HEK293T (cell line): ENCODE data around the gene TNFRSF13B.

Experiments used
- CTCF ChIA-PET: fragments of 350-600 bp; formaldehyde crosslinking; extraction: SDS; loops from one replicate; lab custom pipeline; 2021; ENCODE audit warnings: antibody characterized with exemption, inconsistent platforms; lab: Yijun Ruan, JAX
- POLR2A ChIA-PET: fragments of 350-600 bp; formaldehyde crosslinking; extraction: SDS; loops from one replicate; lab custom pipeline; 2020; ENCODE audit warnings: antibody characterized with exemption, inconsistent platforms; lab: Yijun Ruan, JAX
- DNase-seq: peaks from one replicate; pipeline ENCODE4 v3.0.0; 2012; ENCODE audit warnings: mixed read lengths; ENCODE audit errors: extremely low spot score
- ARNT ChIP-seq: fragments of 450-650 bp; IDR thresholded peaks from 2 replicates; pipeline ENCODE4 v1.6.1; 2017; ENCODE audit warnings: mild to moderate bottlenecking
- BHLHE40 ChIP-seq: fragments of 450-650 bp; IDR thresholded peaks from 2 replicates; pipeline ENCODE4 v1.6.1; 2016; ENCODE audit warnings: mild to moderate bottlenecking, moderate library complexity, borderline replicate concordance
- CTBP1 ChIP-seq: fragments of 450-650 bp; IDR thresholded peaks from 2 replicates; pipeline ENCODE4 v1.6.1; 2016; ENCODE audit warnings: borderline replicate concordance
- ELF4 ChIP-seq: fragments of 450-650 bp; IDR thresholded peaks from 2 replicates; pipeline ENCODE4 v1.6.1; 2017; ENCODE audit warnings: antibody characterized with exemption
- FOXA1 ChIP-seq: fragments of 450-650 bp; IDR thresholded peaks from 2 replicates; pipeline ENCODE4 v1.6.1; 2016; ENCODE audit warnings: mild to moderate bottlenecking
- FOXK2 ChIP-seq: fragments of 450-650 bp; IDR thresholded peaks from 2 replicates; pipeline ENCODE4 v1.6.1; 2016; ENCODE audit warnings: mild to moderate bottlenecking
- FOXM1 ChIP-seq: fragments of 450-650 bp; IDR thresholded peaks from 2 replicates; pipeline ENCODE4 v1.6.1; 2017; ENCODE audit warnings: mild to moderate bottlenecking, borderline replicate concordance
- HDGF ChIP-seq: fragments of 450-650 bp; IDR thresholded peaks from 2 replicates; pipeline ENCODE4 v1.6.1; 2017; ENCODE audit warnings: antibody characterized with exemption, borderline replicate concordance
- L3MBTL2 ChIP-seq: fragments of 450-650 bp; conservative IDR thresholded peaks from 2 replicates; pipeline ENCODE4 v1.6.1; 2016; ENCODE audit warnings: mild to moderate bottlenecking
- LEF1 ChIP-seq: fragments of 450-650 bp; IDR thresholded peaks from 2 replicates; pipeline ENCODE4 v1.6.1; 2017; ENCODE audit warnings: mild to moderate bottlenecking, borderline replicate concordance
- NFRKB ChIP-seq: fragments of 450-650 bp; IDR thresholded peaks from 2 replicates; pipeline ENCODE4 v1.6.1; 2016; ENCODE audit warnings: mild to moderate bottlenecking, moderate library complexity
- PKNOX1 ChIP-seq: fragments of 450-650 bp; IDR thresholded peaks from 2 replicates; pipeline ENCODE4 v1.6.1; 2016
- SP1 ChIP-seq: fragments of 450-650 bp; IDR thresholded peaks from 2 replicates; pipeline ENCODE4 v1.6.1; 2017
- SUZ12 ChIP-seq: fragments of 450-650 bp; IDR thresholded peaks from 2 replicates; pipeline ENCODE4 v1.6.1; 2016; ENCODE audit warnings: mild to moderate bottlenecking
- TARDBP ChIP-seq: fragments of 450-650 bp; IDR thresholded peaks from 2 replicates; pipeline ENCODE4 v1.6.1; 2016
- ZNF384 ChIP-seq: fragments of 450-650 bp; IDR thresholded peaks from 2 replicates; pipeline ENCODE4 v1.6.1; 2016

Gene TNFRSF13B

GRCh38 chr17:16918443-16918842 is 53.5 kb downstream of the TNFRSF13B start:
- DNase-seq: no peak
- ChIA-PET CTCF (interaction anchor here (2.5 kb wide), 1 partner anchor 73 kb away, joined by 7 read pairs; no protein-coding TSS in a partner anchor), POLR2A (no interaction called here)
- TF ChIP-seq FOXA1 (no peak), FOXM1 (no peak), PKNOX1 (no peak), L3MBTL2 (no peak), TARDBP (no peak), SUZ12 (no peak)

GRCh38 chr17:16917671-16918394 is 54.1 kb downstream of the TNFRSF13B start:
- TF ChIP-seq FOXM1 (no peak), ARNT (no peak), LEF1 (no peak), PKNOX1 (no peak), L3MBTL2 (no peak), CTBP1 (no peak), FOXK2 (no peak), ELF4 (no peak), NFRKB (no peak), HDGF (no peak), SUZ12 (no peak), ZNF384 (no peak), TARDBP (no peak), FOXA1 (no peak), SP1 (no peak), BHLHE40 (no peak)
- POLR2A ChIA-PET: no interaction called here
- CTCF ChIA-PET: interaction anchor here (2.5 kb wide), 1 partner anchor 74 kb away, joined by 7 read pairs; no protein-coding TSS in a partner anchor
- no peak for DNase-seq

GRCh38 chr17:16916557-16916920 is 55.4 kb downstream of the TNFRSF13B start:
- ChIA-PET POLR2A (no interaction called here), CTCF (interaction anchor here (2.5 kb wide), 1 partner anchor 75 kb away, joined by 7 read pairs; no protein-coding TSS in a partner anchor)
- DNase-seq: peak; percentile 2
- TF ChIP-seq NFRKB (no peak), SUZ12 (no peak), FOXK2 (no peak), TARDBP (no peak), FOXM1 (no peak), HDGF (no peak), CTBP1 (no peak), L3MBTL2 (no peak), SP1 (no peak)

DNA sequence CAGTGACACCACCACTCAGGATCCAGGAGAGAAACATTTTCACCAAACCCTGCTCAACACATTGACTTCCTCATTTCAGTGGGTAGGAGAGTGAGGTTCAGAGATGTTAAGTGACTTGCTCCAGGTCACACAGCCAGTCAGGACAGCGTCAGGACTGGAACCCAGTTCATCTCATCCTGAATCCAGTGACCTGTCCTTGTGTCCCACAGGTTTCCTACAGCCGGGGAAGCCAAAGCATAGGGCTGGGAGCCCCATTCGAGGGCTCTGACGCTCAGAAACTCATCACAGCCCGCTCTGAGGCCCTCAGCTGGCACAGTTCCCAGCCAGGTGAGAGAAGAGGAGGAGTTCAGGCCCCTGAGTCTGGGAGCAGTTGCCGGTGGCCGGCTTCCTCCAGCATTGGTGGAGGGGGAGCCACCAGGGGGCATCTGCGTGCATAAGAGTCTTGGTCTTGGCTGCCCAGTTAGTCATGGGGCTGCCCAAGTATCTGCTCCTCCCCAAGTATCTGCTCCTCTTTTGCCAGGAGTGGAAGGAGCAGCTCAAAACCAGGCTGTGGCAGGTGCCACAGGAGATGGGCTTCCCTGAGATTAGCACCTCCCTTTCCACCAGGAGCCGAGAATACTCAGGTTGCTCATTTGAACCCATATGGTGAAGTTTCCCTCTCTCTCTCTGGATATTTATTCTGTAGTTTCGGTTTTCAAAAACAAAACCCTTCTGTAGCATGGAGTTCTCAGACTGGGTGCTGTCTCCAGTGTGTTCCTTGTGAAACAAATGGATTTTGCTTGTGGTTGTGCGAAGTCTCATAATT is 56.0 kb downstream of the TNFRSF13B start:
- peak; percentile 73 for DNase-seq
- ChIA-PET POLR2A (no interaction called here), CTCF (interaction anchor here (1.2 to 2.5 kb wide), 2 partner anchors 76 kb away, joined by 7 read pairs; no protein-coding TSS in a partner anchor)
- no peak for TF ChIP-seq HDGF
- no peak for TF ChIP-seq BHLHE40
- no peak for TF ChIP-seq SP1

DNA sequence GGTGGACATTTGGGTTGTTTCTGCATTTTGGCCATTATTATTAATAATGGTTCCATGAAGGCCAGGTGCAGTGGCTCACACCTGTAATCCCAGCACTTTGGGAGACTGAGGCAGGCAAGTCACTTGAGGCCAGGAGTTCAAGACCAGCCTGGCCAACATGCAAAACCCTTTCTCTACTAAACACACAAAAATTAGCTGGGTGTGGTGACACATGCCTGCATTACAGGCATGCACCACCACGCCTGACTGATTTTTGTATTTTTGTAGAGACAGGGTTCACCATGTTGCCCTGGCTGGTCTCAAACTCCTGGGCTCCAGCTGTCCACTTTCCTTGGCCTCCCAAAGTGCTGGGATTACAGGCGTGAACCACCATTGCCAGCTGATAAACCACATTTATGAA is 58.5 kb downstream of the TNFRSF13B start:
- no peak for DNase-seq
- TF ChIP-seq PKNOX1 (no peak), LEF1 (no peak), BHLHE40 (no peak), L3MBTL2 (no peak), ZNF384 (no peak), FOXA1 (no peak), CTBP1 (no peak), FOXM1 (no peak), SP1 (no peak), TARDBP (no peak), ELF4 (no peak), FOXK2 (no peak), NFRKB (no peak), HDGF (no peak), ARNT (no peak), SUZ12 (no peak)
- ChIA-PET CTCF (interaction anchor here (1.0 kb wide), 1 partner anchor 78 kb away, joined by 3 read pairs; no protein-coding TSS in a partner anchor), POLR2A (no interaction called here)
